ENCODE results near the gene DDX41. TPM values are rescaled to one million over a fixed set of nuclear protein-coding genes. Genes with fewer than 3 reads are reported as not detected.
A peak's percentile ranks its signal among the peaks of the same experiment; 100 is the strongest.

DDX41 gene
- total and polyA plus RNA-seq, 8 donors: 24.3 to 88.1 (median 42.7) TPM

DNA sequence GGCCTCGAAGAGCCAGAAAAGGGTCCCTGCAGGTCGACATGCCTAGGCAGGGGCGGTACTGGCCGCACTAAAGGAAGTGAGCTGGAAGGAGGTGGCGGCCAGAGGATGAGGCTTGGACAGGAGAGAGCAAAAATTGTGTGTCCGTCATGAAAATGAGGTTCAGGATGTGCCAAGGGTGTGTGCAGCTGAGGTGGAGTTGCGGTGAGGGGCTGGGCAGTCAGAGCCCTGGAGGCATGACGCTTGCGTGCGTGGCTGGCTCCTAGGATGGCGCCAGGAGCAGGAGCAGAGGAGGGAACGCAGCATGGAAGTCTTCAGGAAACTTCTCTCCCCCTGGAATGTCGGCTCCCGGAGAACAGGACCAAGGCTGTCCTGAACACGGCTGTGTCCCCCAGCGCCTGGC is 13.9 kb downstream of the DDX41 start:
- WGBS, 2 donors: 67 to 78% methylated on average over 16 of the region's 16 CpGs
- no peak for FAIRE-seq

DNA sequence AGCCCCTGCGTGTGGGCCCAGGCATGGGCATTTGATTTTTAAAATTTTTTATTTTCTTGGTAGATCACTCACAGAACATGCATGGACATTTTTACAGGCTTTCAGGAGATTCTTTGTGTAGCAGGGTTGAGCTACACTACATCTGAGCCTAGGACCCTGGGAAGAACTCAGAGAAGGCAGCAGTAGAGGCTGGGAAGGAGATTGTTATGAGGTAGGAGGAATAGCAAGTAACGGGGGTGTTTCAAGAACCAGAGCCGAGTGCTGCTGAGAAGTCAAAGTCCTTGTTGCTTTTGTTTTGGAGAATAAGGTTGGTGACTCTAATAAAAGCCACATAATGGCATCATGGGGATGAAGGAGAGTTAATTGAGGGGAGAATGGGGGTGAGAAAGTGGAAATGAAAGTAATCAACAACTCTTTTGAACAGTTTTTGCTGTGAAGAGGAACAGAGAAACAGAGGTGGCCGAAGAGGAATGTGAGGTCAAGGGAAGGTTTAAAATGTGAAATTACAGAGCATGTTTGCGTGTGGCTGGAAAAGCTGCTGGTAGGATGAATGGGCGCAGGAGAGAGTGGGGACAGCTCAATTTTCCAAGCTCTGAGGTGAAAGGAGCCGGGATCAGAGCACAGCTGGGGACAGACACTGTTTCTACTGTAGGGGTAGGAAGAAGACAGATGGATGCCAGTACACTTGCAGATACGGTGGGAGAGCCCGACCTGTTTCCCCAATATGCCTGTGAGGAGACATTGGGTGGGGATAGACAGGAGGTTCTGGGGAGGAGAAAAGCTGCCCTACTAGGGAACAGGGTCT is 14.7 kb downstream of the DDX41 start:
- intact Hi-C loops (cut with DNase I): loop anchor here in 2 of 3 donors (5.0 kb wide), 1 partner anchor 110 kb away; no protein-coding TSS in a partner anchor
- Histone ChIP-seq H3K27ac (no peak overlapping the region), H3K4me3 (no peak overlapping the region), H3K36me3 (no peaks in the 10 kb centered on the region), H3K27me3 (no peaks in the 10 kb centered on the region), H3K9me3 (no peaks in the 10 kb centered on the region), H3K4me1 (peaks cover 0 to 5% (median 0%) of the 10 kb centered on the region in 3 donors)
- WGBS, 2 donors: 51 to 62% methylated on average over 9 of the region's 9 CpGs
- no peak for FAIRE-seq
- ATAC-seq: no peak
- TF ChIP-seq, protein P1, sequence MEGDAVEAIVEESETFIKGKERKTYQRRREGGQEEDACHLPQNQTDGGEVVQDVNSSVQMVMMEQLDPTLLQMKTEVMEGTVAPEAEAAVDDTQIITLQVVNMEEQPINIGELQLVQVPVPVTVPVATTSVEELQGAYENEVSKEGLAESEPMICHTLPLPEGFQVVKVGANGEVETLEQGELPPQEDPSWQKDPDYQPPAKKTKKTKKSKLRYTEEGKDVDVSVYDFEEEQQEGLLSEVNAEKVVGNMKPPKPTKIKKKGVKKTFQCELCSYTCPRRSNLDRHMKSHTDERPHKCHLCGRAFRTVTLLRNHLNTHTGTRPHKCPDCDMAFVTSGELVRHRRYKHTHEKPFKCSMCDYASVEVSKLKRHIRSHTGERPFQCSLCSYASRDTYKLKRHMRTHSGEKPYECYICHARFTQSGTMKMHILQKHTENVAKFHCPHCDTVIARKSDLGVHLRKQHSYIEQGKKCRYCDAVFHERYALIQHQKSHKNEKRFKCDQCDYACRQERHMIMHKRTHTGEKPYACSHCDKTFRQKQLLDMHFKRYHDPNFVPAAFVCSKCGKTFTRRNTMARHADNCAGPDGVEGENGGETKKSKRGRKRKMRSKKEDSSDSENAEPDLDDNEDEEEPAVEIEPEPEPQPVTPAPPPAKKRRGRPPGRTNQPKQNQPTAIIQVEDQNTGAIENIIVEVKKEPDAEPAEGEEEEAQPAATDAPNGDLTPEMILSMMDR (IDR thresholded peaks at IDR 0.05): no peak
- DNase-seq: no peak

More for the DNA sequence above, 13.9 kb downstream of the DDX41 start:
- Histone ChIP-seq H3K9me3 (no peaks in the 10 kb centered on the region), H3K4me1 (peaks cover 0 to 5% (median 0%) of the 10 kb centered on the region in 3 donors), H3K27me3 (no peaks in the 10 kb centered on the region), H3K36me3 (no peaks in the 10 kb centered on the region), H3K27ac (no peak overlapping the region), H3K4me3 (no peak overlapping the region)
- ATAC-seq: no peak
- intact Hi-C loops (cut with DNase I): loop anchor here in 2 of 3 donors (5.0 kb wide), 1 partner anchor 111 kb away; no protein-coding TSS in a partner anchor
- peak in 1 of 6 donors; percentile 36 for DNase-seq
- TF ChIP-seq, protein P1 (IDR thresholded peaks at IDR 0.05): no peak

DNA sequence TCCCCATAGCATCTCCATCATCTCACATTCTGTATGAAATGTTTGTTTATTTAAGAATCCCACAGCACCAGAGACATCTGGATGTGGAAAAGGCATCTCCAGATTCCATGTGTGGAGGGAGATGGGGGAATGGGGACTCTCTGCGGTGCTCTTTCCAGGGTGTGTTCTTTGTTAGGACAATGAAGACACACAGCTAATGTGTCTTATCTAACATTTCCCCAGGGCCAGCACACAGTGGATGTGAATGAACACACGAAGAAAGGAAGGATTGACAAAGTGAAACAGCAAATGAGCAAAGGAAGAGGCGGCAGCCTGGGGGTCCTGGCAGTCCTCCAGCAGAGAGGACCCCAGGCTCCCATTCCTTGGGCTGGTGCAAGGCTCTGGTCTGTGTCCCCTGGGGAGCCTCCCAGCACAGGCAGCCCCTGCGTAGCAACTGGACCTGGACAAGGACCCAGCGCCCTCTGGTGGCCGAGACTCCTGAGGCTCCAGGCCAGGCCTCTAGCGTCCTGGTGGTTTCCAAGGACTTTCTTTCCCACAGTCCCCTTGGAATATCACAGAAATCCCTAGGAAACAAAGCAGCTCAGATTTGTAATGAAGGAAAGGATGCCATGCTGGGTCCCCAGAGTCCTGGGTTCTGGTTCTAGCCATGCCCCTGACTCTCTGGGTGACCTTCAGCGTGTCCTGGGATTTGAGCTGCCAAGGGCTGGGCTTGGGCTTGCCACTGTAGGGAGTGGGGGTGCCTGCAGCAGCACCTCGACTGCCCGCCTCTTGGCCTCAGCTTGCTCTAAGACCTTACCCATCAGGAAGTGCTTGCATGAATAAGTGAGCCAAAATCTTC is 15.9 kb downstream of the DDX41 start:
- WGBS, 2 donors: 11 to 15% methylated on average over 10 of the region's 10 CpGs
- H3K36me3 ChIP-seq: no peaks in the 10 kb centered on the region
- no peak overlapping the region for H3K4me3 ChIP-seq
- ATAC-seq (peak in 3 of 4 donors; percentile 54 to 59 (median 54)), DNase-seq (peak; percentile 78 to 99 (median 90)), FAIRE-seq (no peak)
- peaks cover 0 to 5% (median 0%) of the 10 kb centered on the region in 3 donors for H3K4me1 ChIP-seq
- H3K27me3 ChIP-seq: no peaks in the 10 kb centered on the region
- no peaks in the 10 kb centered on the region for H3K9me3 ChIP-seq
- intact Hi-C loops (cut with DNase I): loop anchor here in 2 of 3 donors (5.0 kb wide), 1 partner anchor 109 kb away; no protein-coding TSS in a partner anchor
- H3K27ac ChIP-seq: no peak overlapping the region
- TF ChIP-seq, protein P1 (IDR thresholded peaks at IDR 0.05): peak; percentile 85 to 97 (median 94)

DNA sequence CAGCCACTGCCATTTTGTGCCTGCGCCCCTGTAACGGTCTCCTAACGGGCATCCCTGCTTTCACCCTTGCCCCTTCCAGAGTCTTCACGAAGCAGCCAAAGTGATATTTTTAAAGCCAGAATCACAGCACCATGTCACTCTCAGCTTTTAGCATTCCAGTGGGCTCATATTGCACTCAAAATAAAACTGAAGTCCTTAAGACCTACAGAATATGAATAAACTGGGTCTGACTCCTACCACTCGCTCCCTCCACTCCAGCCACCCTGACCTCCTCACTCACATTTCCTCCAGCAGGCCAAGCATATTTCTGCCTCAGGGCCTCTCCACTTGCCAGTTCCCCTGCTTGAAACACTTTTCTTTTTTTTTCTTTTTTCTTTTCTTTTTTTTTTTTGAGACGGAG is 16.9 kb downstream of the DDX41 start:
- no peak for ATAC-seq
- peaks cover 0 to 5% (median 0%) of the 10 kb centered on the region in 3 donors for H3K4me1 ChIP-seq
- no peaks in the 10 kb centered on the region for H3K9me3 ChIP-seq
- WGBS, 2 donors: 77 to 79% methylated on average over 6 of the region's 6 CpGs
- H3K27me3 ChIP-seq: no peaks in the 10 kb centered on the region
- TF ChIP-seq, protein P1 (IDR thresholded peaks at IDR 0.05): no peak
- no peak overlapping the region for H3K27ac ChIP-seq
- H3K4me3 ChIP-seq: no peak overlapping the region
- no peaks in the 10 kb centered on the region for H3K36me3 ChIP-seq
- intact Hi-C loops (cut with DNase I): loop anchor here in 2 of 3 donors (5.0 kb wide), 1 partner anchor 108 kb away; no protein-coding TSS in a partner anchor
- no peak for DNase-seq
- FAIRE-seq: no peak

Measured in pancreas (tissue), 10 donors.